Measurements from ENCODE around the gene MORC2. TPM values are rescaled to one million over a fixed set of nuclear protein-coding genes. Genes with fewer than 3 reads are reported as not detected.
A peak's percentile ranks its signal among the peaks of the same experiment; 100 is the strongest.

MORC2 gene
- total and polyA plus RNA-seq, 2 of the 13 experiments (the other 11 are each of a cell fraction or from before 2014, with no cell fraction given) = 11.9 to 18.3 TPM

DNA sequence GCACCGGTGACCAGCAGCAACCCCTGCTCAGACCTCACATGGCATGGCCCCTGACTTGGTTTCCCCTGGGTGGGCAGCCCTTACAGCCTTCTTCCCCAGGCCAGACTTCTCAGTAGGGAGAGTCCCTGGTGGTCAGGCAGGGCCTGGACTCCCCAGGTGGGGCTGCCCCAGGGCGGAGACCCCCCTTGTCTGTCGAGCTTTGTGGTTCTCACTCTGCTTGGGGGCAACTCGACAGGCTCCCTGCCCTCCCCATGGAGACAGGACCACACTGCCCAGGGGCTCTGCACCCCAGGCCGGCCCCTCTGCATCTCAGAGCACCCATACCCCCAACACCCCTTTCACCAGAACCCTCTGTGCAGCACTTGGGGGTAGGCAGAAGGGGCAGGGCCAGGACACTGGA is 87.7 kb downstream of the MORC2 start:
- WGBS (ENCODE audit: low lambda C conversion rate) = 53% methylated on average over 4 of the region's 5 CpGs
- H3K27ac ChIP-seq (ENCODE audit: extremely low read length, insufficient read depth, low read length) = peak overlapping the region; percentile 67
- peaks cover 0 to 10% of the 10 kb centered on the region in 2 experiments; a peak in 3 of 5 replicates for H3K27me3 ChIP-seq (ENCODE audit: control insufficient read depth in 1 of 2, insufficient read depth in 2 of 2, low read length in 2 of 2)
- no peaks in the 10 kb centered on the region for H4K20me1 ChIP-seq (ENCODE audit: insufficient read depth, low read length)
- no peak for TF ChIP-seq MEIS2 (CRISPR knock-in tag; IDR thresholded peaks at IDR 0.05)
- TF ChIP-seq BRD4 (CRISPR knock-in tag; IDR thresholded peaks at IDR 0.05) = no peak
- H3K4me1 ChIP-seq (ENCODE audit: insufficient read depth, low read length) = peaks cover 58% of the 10 kb centered on the region
- H3K79me2 ChIP-seq (ENCODE audit: insufficient read depth, low read length) = no peaks in the 10 kb centered on the region
- no TSS peak for BruUV-seq (replicated peaks)
- ChIA-PET POLR2A (interaction anchor here (1.1 kb wide), 2 partner anchors 10 to 86 kb away, joined by 4 to 7 read pairs; no protein-coding TSS in a partner anchor), CTCF (ENCODE audit: low intra/inter-chr PET ratio, low total read pairs) (no interaction called here)
- H3K36me3 ChIP-seq (replicated peaks in 1 of 2; ENCODE audit: control insufficient read depth in 1 of 2, insufficient read depth in 2 of 2, low read length in 2 of 2) = no peaks in the 10 kb centered on the region
- peak overlapping the region; percentile 51 for H3K9ac ChIP-seq (ENCODE audit: insufficient read depth, low read depth, low read length)
- in situ Hi-C loops (cut with HindIII; ENCODE audit: extremely low pct_ligation_motif_present, low pct_unique_long_range_greater_than_20kb) = no loop called here
- H3K9me3 ChIP-seq (ENCODE audit: low read length) = no peaks in the 10 kb centered on the region
- ATAC-seq = no peak
- H3K4me2 ChIP-seq (ENCODE audit: low read depth, low read length) = peak overlapping the region; percentile 93
- peak overlapping the region in 1 of 3 experiments; percentile 64; a peak in 2 of 6 replicates for H3K4me3 ChIP-seq (replicated peaks in 1 of 3; ENCODE audit: insufficient read depth in 1 of 3, low read depth in 2 of 3, low read length in 3 of 3)
- FAIRE-seq = no peak
- intact Hi-C loops (cut with micrococcal nuclease; ENCODE audit: unreplicated experiment) = loop anchor here (5.0 kb wide), 1 partner anchor 119 kb away; no protein-coding TSS in a partner anchor
- no peak for DNase-seq (ENCODE audit: low spot score)
- no peak overlapping the region for H2AFZ ChIP-seq (ENCODE audit: low read length)

DNA sequence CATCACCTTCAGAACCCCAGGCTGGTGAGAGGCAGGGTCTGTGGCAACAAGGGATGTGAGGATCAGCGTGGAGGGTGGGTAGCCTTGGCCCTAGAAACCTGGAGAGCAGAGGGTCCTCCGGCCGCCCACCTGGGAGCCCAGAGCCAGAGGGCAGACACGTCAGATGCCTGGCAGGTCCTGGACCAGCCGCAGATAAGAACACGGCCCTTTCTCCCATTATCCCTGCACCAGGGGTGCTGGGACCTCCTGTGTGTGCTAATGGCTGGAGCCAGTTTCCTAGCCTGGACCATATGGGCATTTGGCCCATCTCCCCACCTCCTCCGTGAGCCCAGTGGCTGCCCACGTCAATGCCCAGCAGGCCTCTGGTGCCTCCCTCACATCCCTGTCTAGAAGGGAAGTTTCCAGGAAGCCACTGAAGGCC is 88.4 kb downstream of the MORC2 start:
- WGBS (ENCODE audit: low lambda C conversion rate) = 63% methylated on average over 5 of the region's 8 CpGs
- intact Hi-C loops (cut with micrococcal nuclease; ENCODE audit: unreplicated experiment) = loop anchor here (5.0 kb wide), 1 partner anchor 118 kb away; no protein-coding TSS in a partner anchor
- TF ChIP-seq XBP1 (CRISPR knock-in tag; IDR thresholded peaks at IDR 0.05) (no peak), SNAPC4 (CRISPR knock-in tag; IDR thresholded peaks at IDR 0.05) (no peak), NFYC (CRISPR knock-in tag; IDR thresholded peaks at IDR 0.05) (no peak), ZNF552 (CRISPR knock-in tag; IDR thresholded peaks at IDR 0.05; ENCODE audit: borderline replicate concordance) (no peak), IRF1 (CRISPR knock-in tag; IDR thresholded peaks at IDR 0.05; ENCODE audit: low read depth) (no peak), FOXO1 (CRISPR knock-in tag; IDR thresholded peaks at IDR 0.05) (no peak), PHB2 (IDR thresholded peaks at IDR 0.05; ENCODE audit: partially characterized antibody) (no peak), ZNF549 (CRISPR knock-in tag; IDR thresholded peaks at IDR 0.05) (no peak), GRHL1 (CRISPR knock-in tag; conservative IDR thresholded peaks at IDR 0.05) (no peak), TCF7L2 (IDR thresholded peaks at IDR 0.05; ENCODE audit: low read depth, low read length) (no peak)

More for the DNA sequence above, 88.4 kb downstream of the MORC2 start:
- Histone ChIP-seq H4K20me1 (ENCODE audit: insufficient read depth, low read length) (no peaks in the 10 kb centered on the region), H3K4me3 (replicated peaks in 1 of 3; ENCODE audit: insufficient read depth in 1 of 3, low read depth in 2 of 3, low read length in 3 of 3) (no peak overlapping the region), H3K27ac (ENCODE audit: extremely low read length, insufficient read depth, low read length) (no peak overlapping the region), H3K9me3 (ENCODE audit: low read length) (no peaks in the 10 kb centered on the region), H2AFZ (ENCODE audit: low read length) (no peak overlapping the region), H3K4me2 (ENCODE audit: low read depth, low read length) (no peak overlapping the region; the same call in 1 of the 2 replicates), H3K36me3 (replicated peaks in 1 of 2; ENCODE audit: control insufficient read depth in 1 of 2, insufficient read depth in 2 of 2, low read length in 2 of 2) (no peaks in the 10 kb centered on the region), H3K27me3 (ENCODE audit: control insufficient read depth in 1 of 2, insufficient read depth in 2 of 2, low read length in 2 of 2) (peaks cover 0 to 13% of the 10 kb centered on the region in 2 experiments; a peak in 3 of 5 replicates), H3K79me2 (ENCODE audit: insufficient read depth, low read length) (no peaks in the 10 kb centered on the region), H3K4me1 (ENCODE audit: insufficient read depth, low read length) (peaks cover 58% of the 10 kb centered on the region), H3K9ac (ENCODE audit: insufficient read depth, low read depth, low read length) (no peak overlapping the region)
- CTCF ChIA-PET (ENCODE audit: low intra/inter-chr PET ratio, low total read pairs) = no interaction called here
- POLR2A ChIA-PET = no interaction called here
- ATAC-seq (no peak), DNase-seq (ENCODE audit: low spot score) (no peak), FAIRE-seq (no peak)
- no TSS peak for BruUV-seq (replicated peaks)
- in situ Hi-C loops (cut with HindIII; ENCODE audit: extremely low pct_ligation_motif_present, low pct_unique_long_range_greater_than_20kb) = no loop called here

Data from HepG2 (cell line).